ENCODE data around the gene NBL1.

NBL1 gene

DNA sequence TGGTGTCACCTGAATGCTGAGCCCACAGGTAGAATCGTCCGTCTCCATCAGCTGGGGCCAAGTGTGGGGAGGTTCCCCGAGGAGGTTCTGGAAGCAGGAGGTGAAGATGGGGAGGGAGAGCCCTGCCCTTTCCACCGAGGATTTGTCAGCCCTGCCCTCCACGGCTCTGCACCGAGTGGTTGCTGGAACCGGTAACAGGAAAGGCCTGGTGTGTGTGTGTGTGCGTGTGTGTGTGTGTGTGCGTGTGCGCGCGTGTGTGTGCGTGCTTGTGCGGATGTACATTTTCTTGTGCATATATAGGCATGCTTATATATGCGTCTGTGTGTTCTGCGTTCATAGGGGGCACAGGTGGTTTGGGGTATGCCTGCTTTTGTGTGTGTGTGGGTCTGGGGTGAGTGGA is 3.5 kb downstream of the NBL1 start:
- no peak for DNase-seq

DNA sequence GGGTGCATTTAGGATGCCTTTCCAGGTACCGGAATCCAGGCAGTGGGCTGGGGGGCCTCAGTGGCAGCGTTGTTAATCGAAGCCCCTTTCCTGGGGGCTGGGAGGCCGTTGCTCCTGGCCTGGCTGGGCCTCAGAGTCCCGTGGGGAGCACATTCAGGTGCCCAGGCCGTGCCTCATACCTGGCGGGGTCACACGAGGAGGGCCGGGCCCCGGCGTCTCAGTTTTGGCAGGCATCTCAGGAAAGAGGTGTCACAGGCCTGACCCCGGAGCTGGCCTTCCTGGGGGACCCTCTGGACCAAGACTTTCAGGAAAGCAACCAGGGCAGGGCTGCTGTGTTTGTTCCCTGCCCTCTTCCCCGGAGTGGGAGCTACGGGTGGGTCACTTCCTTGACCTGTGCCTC is 4.1 kb downstream of the NBL1 start:
- DNase-seq = no peak

DNA sequence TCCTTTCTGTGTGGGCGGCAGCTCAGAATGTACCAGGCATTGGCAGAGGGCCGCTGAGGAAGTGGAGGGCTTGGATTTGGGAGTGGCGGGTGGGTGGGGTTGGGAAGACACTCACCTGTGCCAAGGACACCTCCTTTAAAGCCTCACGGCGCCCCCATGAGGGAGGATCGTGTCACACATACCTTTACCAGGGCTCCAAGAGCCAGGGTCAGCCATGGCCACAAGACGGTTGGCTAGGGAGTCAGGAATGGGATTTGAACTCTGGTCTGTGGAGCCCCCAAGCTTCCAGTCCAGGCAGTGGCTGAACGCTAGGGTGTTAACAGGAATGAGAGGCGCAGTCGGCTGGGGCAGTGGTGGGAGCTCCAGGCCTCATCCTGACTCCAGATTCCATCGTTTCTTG is 4.6 kb downstream of the NBL1 start:
- DNase-seq = no peak

DNA sequence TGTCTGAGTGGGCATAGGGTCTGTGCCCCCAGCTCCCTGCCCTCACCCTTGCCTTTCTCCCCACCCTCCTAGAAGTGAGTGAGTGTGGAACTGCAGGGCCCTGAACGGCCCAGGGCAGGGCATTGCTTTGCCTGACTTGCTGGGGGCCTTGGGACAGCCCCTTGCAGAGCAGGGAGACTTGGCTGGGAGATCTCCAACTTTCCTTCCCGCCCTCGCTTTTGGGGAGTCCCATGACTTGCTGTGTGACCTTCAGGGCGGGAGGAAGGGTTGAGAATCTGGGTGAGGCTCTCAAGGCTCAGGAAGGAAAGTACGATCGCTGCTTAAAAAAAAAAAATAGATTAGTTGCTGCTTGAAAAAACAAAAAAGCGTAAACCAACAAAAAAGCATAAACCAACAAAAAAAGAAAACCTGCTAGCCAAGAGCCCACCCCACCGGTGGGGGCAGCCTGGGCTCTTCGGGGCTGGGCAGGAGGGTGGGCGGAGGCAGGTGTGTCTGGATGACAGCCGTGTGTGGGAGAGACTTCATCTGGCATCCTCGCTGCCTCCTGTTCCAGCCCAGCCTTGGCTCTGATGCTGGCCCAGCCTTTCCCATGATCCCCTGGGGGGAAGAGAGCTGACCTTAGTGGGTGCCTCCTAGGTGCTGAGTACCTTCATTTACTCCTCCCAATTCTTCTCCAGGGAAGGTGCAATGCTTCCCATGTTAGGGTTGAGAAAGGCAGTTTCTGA is 6.5 kb downstream of the NBL1 start:
- no peak for DNase-seq

DNA sequence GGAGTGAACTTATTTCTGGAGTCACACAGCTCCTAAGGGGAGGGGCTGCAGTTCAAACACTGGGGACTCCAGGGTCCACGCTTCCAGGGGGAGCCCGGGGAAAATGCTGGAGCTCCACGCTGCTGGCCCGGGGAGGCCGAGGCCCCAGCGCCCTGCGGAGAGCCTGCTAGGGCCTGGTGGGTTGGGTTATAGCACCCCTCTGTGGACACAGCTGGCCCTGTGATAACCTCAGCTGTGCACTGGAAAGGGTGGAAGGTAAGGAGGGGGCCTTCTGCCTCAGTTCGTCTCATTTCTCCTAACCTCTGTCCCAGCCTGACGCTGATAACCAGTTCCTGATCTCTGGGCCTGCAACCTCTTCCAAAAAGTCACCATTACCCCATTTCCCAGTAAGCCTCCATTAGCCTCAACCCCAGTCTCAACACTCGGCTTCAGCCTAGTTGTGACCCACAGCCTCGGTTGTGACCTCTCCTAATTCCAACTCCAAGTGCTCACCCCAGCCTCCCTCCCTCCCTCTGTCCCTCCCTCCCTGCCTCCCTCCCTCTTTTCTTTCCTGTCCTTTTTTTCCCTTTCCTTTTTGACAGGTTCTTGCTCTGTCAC is 7.1 kb downstream of the NBL1 start:
- no peak for DNase-seq

DNA sequence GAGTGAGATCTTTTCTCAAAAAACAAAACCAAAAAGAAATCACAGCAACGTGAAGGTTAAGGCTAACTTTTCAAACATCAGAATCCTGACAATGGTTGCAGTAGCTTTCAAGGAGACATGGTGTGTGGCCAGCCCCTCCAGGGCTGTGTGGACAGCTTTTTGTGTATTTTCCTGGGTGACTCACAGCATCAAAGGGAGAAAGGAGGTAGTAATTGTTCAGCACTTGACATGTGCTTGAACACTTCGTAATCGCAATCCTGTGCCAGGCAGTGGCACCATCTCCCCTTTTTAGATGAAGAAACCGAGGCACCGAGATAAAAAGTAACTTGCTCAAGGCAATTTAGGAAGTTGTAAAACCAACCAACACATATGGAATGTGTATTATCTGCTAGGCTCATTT is 10.3 kb downstream of the NBL1 start:
- peak; percentile 44 for DNase-seq

DNA sequence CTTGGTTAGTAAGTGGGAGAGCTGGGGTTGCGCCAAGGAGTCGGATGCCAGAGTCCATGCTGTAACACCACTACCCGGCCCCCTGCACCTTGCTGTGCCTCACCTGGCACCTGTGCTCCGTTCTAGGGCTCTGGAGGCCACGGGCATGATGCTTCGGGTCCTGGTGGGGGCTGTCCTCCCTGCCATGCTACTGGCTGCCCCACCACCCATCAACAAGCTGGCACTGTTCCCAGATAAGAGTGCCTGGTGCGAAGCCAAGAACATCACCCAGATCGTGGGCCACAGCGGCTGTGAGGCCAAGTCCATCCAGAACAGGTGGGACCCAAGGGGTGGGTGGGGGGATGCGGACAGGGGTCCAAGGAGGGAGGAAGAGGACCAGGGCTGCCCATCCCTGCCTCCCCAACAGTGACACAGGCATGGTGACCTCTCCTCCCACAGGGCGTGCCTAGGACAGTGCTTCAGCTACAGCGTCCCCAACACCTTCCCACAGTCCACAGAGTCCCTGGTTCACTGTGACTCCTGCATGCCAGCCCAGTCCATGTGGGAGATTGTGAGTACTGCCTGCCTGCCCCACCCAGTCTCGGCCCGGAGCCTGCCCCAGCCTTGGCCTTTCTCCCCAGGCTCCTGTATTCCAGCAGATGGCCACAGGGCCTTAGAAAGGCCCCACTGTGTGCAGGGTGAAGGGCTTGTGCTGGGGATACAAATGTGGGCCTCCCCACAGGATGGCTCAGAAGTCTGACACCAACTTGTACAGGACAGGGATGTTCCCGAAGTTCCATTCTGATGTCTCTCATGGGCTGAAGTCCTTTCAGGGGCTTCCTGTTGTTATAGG is 11.0 kb downstream of the NBL1 start:
- DNase-seq = peak; percentile 93

DNA sequence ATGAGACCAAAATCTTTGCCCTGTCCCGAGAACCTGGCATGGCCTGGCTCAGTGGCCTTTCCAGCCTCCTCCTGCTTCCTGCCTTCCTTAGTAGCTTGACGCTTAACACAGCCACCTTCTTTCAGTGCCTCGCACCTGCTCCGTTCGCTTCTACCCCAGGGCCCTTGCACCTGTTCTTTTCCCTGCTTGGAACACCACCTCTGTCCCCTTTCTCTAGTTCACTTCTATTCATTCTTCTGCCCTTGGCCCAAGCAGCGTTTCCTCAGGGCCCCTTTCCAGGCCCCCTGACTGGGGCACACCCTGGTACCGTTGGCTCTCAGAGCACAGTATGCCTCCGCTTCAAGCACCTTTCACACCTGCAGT is 11.6 kb downstream of the NBL1 start:
- DNase-seq = no peak

DNA sequence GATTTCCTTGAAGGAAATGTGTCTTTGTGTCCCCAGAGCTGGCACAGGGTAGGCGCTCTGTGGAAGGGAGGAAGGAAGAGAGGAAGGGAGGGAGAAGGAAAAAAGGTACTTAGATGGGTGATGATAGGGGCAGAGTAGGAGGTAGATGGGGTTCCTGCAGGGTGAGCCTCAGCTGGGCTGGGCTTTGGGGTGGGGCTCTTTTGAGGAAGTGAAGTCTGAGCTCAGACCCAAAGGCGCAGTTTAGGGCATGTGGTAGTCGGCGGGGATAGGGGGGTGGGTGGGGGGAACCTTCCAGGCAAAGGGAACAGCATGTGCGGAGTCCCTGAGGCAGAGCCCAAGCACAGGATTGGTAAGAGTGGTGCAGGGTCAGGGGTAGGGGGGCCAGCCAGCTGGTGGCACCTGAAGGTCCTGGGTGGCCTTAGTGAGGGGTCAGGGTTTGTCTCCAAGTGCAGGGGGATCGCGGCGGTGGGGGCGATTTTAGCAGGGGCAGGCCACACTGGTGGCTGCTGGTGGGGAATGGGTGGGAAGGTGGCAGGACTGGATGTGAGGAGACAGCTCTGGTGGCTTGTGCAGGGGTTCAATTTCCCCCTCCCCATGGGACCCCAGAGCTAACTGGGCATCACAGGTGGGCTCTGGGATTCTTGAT is 12.1 kb downstream of the NBL1 start:
- DNase-seq = no peak

DNA sequence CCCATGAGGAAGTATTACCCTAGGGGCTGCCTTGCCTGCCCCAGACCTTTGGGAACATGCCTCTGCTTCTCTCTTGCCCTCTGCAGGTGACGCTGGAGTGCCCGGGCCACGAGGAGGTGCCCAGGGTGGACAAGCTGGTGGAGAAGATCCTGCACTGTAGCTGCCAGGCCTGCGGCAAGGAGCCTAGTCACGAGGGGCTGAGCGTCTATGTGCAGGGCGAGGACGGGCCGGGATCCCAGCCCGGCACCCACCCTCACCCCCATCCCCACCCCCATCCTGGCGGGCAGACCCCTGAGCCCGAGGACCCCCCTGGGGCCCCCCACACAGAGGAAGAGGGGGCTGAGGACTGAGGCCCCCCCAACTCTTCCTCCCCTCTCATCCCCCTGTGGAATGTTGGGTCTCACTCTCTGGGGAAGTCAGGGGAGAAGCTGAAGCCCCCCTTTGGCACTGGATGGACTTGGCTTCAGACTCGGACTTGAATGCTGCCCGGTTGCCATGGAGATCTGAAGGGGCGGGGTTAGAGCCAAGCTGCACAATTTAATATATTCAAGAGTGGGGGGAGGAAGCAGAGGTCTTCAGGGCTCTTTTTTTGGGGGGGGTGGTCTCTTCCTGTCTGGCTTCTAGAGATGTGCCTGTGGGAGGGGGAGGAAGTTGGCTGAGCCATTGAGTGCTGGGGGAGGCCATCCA is 12.8 kb downstream of the NBL1 start:
- DNase-seq = peak; percentile 2

DNA sequence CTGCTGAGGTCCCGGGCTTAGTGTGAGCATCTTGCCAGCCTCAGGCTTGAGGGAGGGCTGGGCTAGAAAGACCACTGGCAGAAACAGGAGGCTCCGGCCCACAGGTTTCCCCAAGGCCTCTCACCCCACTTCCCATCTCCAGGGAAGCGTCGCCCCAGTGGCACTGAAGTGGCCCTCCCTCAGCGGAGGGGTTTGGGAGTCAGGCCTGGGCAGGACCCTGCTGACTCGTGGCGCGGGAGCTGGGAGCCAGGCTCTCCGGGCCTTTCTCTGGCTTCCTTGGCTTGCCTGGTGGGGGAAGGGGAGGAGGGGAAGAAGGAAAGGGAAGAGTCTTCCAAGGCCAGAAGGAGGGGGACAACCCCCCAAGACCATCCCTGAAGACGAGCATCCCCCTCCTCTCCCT is 13.4 kb downstream of the NBL1 start:
- no peak for DNase-seq

DNA sequence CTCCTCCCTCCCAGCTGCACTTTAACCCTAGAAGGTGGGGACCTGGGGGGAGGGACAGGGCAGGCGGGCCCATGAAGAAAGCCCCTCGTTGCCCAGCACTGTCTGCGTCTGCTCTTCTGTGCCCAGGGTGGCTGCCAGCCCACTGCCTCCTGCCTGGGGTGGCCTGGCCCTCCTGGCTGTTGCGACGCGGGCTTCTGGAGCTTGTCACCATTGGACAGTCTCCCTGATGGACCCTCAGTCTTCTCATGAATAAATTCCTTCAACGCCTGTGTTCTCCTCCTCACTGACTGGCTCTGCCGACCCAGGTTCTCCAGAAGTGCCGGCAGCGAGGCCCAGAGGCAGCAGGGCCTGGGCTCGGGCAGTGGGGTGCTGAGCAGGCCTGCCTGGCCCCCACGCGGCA is 14.1 kb downstream of the NBL1 start:
- no peak for DNase-seq

DNA sequence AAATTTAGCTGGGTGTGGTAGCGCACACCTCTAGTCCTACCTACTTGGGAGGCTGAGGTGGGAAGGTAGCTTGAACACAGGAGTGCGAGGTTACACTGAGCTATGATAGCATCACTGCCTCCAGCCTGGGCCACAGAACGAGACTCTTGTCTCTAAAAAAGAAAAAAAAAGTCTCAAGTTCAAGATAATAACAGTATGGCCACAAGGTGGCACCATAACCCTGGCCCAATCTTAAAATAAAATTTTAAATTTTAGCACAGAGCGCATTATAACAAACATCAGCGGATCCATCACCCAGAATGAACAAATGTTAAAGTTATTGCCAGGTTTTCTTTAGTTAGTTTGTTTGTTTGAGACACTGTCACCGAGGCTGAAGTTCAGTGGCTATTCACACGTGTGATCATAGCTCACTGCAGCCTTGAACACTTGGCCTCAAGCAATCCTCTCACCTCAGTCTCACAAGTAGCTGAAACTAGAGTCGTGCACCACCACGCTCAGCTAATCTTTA is 17.7 kb downstream of the NBL1 start:
- peak; percentile 38 for DNase-seq

DNA sequence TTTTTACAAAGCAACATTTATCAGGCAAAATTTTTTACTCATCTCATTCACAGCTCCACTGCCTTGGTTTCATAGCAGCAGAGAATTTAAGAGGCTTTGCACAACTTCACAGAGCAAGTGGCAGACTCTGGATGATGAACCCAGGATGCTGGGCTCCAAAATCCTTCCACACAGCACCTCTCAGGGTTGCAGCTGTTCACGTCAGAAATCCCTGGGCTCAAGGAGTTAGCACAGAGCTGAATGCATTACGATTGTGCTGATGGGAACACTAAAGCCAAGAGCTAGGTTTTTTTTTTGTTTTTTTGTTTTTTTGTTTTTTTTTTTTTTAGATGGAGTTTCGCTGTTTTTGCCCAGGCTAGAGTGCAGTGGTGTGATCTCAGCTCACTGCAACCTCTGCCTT is 18.2 kb downstream of the NBL1 start:
- DNase-seq = no peak

DNA sequence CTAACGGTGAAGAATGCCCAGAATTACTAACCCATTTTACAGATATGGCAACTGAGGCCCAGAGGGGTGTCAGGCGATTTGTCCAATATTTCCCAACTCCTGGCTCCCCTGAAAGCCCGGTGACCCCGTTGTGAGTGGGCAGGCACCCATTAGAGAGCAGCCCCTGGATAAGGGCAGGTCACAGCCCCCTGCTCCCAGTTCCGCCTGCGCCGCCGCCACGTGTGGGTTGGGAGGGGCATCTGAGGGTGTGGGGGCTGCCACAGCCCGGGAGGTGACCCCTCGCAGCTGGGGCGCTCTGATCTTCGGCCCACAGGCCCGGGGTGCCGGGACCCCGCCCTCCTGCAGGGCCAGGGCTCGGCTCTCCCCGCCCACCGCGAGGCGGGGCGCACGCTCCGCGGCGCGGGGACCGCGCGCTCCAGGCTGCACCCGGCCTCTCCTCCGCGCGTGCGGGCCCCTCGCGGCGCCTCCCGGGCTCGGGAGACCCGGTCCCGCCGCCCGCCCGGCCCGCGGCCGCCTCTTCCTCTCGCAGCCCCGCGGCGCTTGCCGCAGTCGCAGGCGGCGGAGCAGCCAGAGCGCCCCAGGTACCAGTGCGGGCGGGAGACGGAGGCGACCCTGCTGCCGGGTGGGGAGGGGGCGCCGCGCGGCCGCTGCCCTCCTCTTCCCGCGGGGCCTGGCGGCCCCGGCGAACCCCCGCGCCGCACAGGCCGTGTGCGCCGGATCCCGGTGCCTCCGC is 20.5 kb downstream of the NBL1 start, which contains the start of gene HTR6:
HTR6 (plus strand) TSS at position 423 of the 733 bp plus-strand sequence. CDS start 879 bp downstream, outside the sequence.
- DNase-seq = no peak

DNA sequence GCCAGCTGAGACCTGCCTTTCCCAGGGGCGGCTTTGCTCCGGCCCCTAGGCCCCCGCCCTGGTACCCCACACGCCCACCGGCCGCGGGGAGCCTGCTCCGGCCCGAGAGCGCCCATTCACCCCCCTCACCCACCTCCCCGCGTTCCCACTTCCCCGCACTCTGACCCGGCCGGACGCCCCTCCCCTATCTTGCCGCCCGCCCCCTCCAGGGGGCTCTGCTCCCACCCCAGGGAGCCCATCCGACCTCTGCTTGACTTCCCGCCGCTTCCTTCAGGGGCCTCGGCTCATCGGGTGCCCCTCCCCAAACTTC is 21.0 kb downstream of the NBL1 start:
- no peak for DNase-seq

DNA sequence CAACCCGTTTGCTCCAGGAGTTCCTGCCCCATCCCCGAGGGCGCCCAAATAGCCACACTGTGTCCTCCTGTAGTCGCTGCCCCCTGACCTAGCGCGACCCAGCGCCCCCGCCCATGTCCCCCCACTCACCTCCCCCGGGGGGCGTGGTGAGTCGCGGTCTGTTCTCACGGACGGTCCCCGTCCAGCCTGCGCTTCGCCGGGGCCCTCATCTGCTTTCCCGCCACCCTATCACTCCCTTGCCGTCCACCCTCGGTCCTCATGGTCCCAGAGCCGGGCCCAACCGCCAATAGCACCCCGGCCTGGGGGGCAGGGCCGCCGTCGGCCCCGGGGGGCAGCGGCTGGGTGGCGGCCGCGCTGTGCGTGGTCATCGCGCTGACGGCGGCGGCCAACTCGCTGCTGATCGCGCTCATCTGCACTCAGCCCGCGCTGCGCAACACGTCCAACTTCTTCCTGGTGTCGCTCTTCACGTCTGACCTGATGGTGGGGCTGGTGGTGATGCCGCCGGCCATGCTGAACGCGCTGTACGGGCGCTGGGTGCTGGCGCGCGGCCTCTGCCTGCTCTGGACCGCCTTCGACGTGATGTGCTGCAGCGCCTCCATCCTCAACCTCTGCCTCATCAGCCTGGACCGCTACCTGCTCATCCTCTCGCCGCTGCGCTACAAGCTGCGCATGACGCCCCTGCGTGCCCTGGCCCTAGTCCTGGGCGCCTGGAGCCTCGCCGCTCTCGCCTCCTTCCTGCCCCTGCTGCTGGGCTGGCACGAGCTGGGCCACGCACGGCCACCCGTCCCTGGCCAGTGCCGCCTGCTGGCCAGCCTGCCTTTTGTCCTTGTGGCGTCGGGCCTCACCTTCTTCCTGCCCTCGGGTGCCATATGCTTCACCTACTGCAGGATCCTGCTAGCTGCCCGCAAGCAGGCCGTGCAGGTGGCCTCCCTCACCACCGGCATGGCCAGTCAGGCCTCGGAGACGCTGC is 21.7 kb downstream of the NBL1 start:
- DNase-seq = no peak

DNA sequence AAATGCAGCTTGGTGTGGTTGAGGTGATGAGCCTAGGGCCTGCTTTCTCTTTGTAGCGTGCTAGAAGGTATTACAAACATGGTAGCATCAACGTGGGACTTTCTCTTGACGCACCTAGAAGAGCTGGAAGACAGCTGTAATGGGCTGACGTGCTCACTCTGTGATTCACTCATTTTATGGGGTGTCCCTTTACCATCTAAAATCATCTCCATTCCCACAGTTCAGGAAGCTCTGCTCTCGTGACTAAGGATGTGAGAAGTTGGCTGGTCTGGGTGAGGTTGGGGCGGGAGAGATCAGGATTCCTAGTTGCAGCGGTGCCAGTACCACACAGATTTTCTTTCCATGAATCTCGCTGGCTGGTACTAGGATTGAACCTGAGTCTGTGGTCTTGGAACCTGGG is 24.8 kb downstream of the NBL1 start:
- DNase-seq = no peak

DNA sequence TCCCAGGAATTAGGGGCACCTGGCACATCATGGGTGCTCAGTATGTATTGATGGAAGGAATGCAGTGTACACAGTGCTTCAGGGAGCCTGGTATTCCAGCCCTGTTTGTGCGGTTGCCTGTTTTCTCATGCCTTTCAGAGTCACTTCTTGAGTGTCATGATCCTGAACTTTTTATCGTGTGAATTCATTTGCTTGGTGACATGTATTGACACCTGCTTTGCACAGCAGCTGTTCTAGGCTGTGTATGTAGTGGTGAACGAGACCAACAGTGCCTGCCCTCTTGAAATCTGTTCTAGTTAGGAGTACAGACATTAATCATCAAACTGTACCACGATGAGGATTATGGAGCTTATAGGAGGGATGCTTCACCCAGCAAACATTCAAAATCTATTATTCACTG is 26.7 kb downstream of the NBL1 start:
- DNase-seq = no peak

DNA sequence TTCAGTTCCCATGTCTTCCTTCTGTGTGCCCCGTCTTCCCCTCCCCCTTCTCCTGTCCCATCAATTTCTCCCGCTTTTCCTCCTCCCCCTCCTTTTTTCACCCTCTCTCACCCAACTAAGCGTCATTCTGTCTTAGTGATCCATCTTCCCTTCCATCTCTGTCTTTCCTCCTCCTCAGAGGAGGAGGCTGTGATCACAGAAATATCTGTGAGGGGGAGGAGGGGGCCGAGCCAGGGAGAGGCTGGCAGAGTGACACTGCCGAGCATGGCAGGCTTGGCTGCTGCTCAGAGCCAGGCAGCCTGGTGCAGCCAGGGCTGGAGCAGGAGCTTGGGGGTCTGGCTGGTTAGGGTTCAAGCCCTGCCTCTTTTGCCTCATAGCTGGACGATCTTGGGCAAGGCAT is 28.1 kb downstream of the NBL1 start:
- no peak for DNase-seq

DNA sequence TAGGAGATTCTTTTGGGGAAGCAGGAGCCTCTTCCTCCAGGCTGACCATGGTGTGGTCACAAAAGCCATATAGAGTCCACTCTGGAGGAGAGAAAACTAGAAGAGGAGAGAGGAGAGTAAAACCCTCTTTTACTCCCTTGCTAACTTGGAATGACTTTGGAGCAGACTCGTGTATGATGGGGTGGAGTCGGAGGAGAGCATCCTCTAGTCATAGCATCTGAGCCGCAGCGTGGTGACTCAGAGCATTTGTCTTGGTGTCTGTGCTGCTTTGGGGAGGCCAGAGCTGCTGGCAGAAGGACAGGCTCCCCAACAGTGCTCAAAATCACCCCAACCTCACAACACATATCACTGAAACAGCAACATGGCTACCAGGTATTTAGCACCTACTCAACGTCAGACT is 31.7 kb downstream of the NBL1 start:
- no peak for DNase-seq
